Measurements from ENCODE around the gene SUGCT. TPM values are rescaled to one million over a fixed set of nuclear protein-coding genes. Genes with fewer than 3 reads are reported as not detected.

The SUGCT gene
- total RNA-seq, 2 donors from 2014 or later: 3.3 to 15.2 TPM

- Histone ChIP-seq H3K36me3 (no peaks in the 10 kb centered on the region), H3K4me1 (ENCODE audit: control insufficient read depth in 1 of 2, low read depth in 2 of 2) (peaks cover 5 to 8% of the 10 kb centered on the region in 2 donors), H3K9me3 (no peaks in the 10 kb centered on the region), H3K27me3 (replicated peaks; ENCODE audit: insufficient read depth) (no peaks in the 10 kb centered on the region), H3K4me3 (no peak overlapping the region), H3K27ac (peak overlapping the region in 1 of 2 donors; percentile 32)
- ATAC-seq (ENCODE audit: insufficient number of reproducible peaks, low FRiP score, low read depth) (no peak), DNase-seq (ENCODE audit: low spot score) (no peak)
- TF ChIP-seq CTCF (IDR thresholded peaks at IDR 0.05): no peak
Measured at GRCh38 chr7:40220421-40220911, 85.7 kb downstream of the SUGCT start.

- no peak for TF ChIP-seq CTCF (IDR thresholded peaks at IDR 0.05)
- Histone ChIP-seq H3K27me3 (replicated peaks; ENCODE audit: insufficient read depth) (no peaks in the 10 kb centered on the region), H3K9me3 (no peaks in the 10 kb centered on the region), H3K27ac (peak overlapping the region in 1 of 2 donors; percentile 60), H3K36me3 (no peaks in the 10 kb centered on the region), H3K4me3 (no peak overlapping the region), H3K4me1 (ENCODE audit: control insufficient read depth in 1 of 2, low read depth in 2 of 2) (peaks cover 5 to 8% of the 10 kb centered on the region in 2 donors)
- ATAC-seq (ENCODE audit: insufficient number of reproducible peaks, low FRiP score, low read depth) (no peak), DNase-seq (ENCODE audit: low spot score) (no peak)
Measured at GRCh38 chr7:40221836-40222235, 87.0 kb downstream of the SUGCT start.

- no peaks in the 10 kb centered on the region for H3K36me3 ChIP-seq
- H3K27me3 ChIP-seq (replicated peaks; ENCODE audit: insufficient read depth): no peaks in the 10 kb centered on the region
- no peaks in the 10 kb centered on the region for H3K9me3 ChIP-seq
- TF ChIP-seq CTCF (IDR thresholded peaks at IDR 0.05): no peak
- ATAC-seq (ENCODE audit: insufficient number of reproducible peaks, low FRiP score, low read depth) (no peak), DNase-seq (ENCODE audit: low spot score) (no peak)
- peaks cover 5 to 8% of the 10 kb centered on the region in 2 donors for H3K4me1 ChIP-seq (ENCODE audit: control insufficient read depth in 1 of 2, low read depth in 2 of 2)
- H3K4me3 ChIP-seq: no peak overlapping the region
- no peak overlapping the region for H3K27ac ChIP-seq
Measured at GRCh38 chr7:40223451-40224127, 88.8 kb downstream of the SUGCT start.

DNA sequence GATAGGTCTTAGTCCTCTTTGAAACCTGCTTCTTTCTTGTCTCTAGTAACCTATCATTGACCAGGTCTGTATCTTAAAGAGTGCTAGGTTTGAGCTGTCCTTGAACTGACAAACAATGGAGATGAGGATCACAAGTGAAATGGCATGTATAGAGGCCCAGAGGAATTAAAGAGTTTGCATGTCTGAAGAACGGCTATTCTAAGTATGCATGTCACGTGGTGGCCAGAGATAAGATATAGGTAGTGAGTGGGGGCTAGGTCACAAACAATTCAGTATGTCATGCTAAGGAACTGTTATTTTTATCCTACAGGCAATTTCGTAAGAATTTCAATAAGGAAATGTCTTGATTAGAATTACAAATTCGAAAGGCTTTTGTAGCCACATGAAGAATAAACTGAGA, 95.3 kb downstream of the SUGCT start:
- TF ChIP-seq CTCF (IDR thresholded peaks at IDR 0.05): no peak
- DNase-seq (ENCODE audit: low spot score): no peak

GRCh38 chr7:40231796-40232195, 97.0 kb downstream of the SUGCT start:
- H3K4me1 ChIP-seq (ENCODE audit: control insufficient read depth in 1 of 2, low read depth in 2 of 2): no peaks in the 10 kb centered on the region
- H3K27ac ChIP-seq: no peak overlapping the region
- DNase-seq (ENCODE audit: low spot score) (no peak), ATAC-seq (ENCODE audit: insufficient number of reproducible peaks, low FRiP score, low read depth) (no peak)
- no peaks in the 10 kb centered on the region for H3K9me3 ChIP-seq
- no peaks in the 10 kb centered on the region for H3K36me3 ChIP-seq
- no peak overlapping the region for H3K4me3 ChIP-seq
- no peaks in the 10 kb centered on the region for H3K27me3 ChIP-seq (replicated peaks; ENCODE audit: insufficient read depth)
- no peak for TF ChIP-seq CTCF (IDR thresholded peaks at IDR 0.05)

More for the DNA sequence above, 95.3 kb downstream of the SUGCT start:
- H3K36me3 ChIP-seq: no peaks in the 10 kb centered on the region
- no peaks in the 10 kb centered on the region for H3K9me3 ChIP-seq
- ATAC-seq (ENCODE audit: insufficient number of reproducible peaks, low FRiP score, low read depth): no peak
- H3K27ac ChIP-seq: no peak overlapping the region
- no peaks in the 10 kb centered on the region for H3K27me3 ChIP-seq (replicated peaks; ENCODE audit: insufficient read depth)
- H3K4me3 ChIP-seq: no peak overlapping the region
- no peaks in the 10 kb centered on the region for H3K4me1 ChIP-seq (ENCODE audit: control insufficient read depth in 1 of 2, low read depth in 2 of 2)

Data from thoracic aorta (tissue), 2 donors.